Activated naive CD4-positive, alpha-beta T cell treated with anti-CD3 and anti-CD28 coated beads for 36 hours (primary cell): ENCODE results near the gene ANKMY1. TPM values are rescaled to one million over a fixed set of nuclear protein-coding genes. Genes with fewer than 3 reads are reported as not detected.
A peak's percentile ranks its signal among the peaks of the same experiment; 100 is the strongest.

Experiments used
- CTCF ChIA-PET: fragments of 350-600 bp; sonication (Branson Sonifier 250); formaldehyde crosslinking; loops from one replicate; lab custom pipeline; 2021; ENCODE audit warnings: antibody characterized with exemption; lab: Charles Lee
- DNase-seq: peaks from one replicate; pipeline ENCODE4 v3.0.0-alpha.2; 2020
- H3K27ac Mint-ChIP-seq: one replicate; pipeline ENCODE4 v1.8.0; 2021; ENCODE audit warnings: mild to moderate bottlenecking, mixed read lengths
- H3K27me3 Mint-ChIP-seq: one replicate; pipeline ENCODE4 v1.8.0; 2021; ENCODE audit warnings: low read depth, mixed read lengths
- H3K36me3 Mint-ChIP-seq: one replicate; pipeline ENCODE4 v1.8.0; 2021; ENCODE audit warnings: low read depth, mixed read lengths
- H3K4me1 Mint-ChIP-seq: one replicate; pipeline ENCODE4 v1.8.0; 2021; ENCODE audit warnings: low read depth, mixed read lengths
- H3K4me3 Mint-ChIP-seq: one replicate; pipeline ENCODE4 v1.8.0; 2021; ENCODE audit warnings: mild to moderate bottlenecking, moderate library complexity, mixed read lengths
- H3K9me3 Mint-ChIP-seq: one replicate; pipeline ENCODE4 v1.8.0; 2021; ENCODE audit warnings: mixed read lengths
- intact Hi-C: fragments of 100-400 bp; cut with micrococcal nuclease; formaldehyde crosslinking; loops from one replicate; pipeline ENCODE4 v1.15.1; 2023
- total RNA-seq, 2 experiments: library from RNA; stranded (reverse); gene quantifications; one replicate each; pipeline ENCODE4 v1.2.3, GENCODE V29; 2021

The ANKMY1 gene
- total RNA-seq, 2 experiments from 2014 or later = 17.0 to 17.4 TPM

- CTCF ChIA-PET = no interaction called here
- H3K27ac Mint-ChIP-seq = no peak overlapping the region
- H3K4me3 Mint-ChIP-seq = no peak overlapping the region
- H3K27me3 Mint-ChIP-seq = no peaks in the 10 kb centered on the region
- no peak for DNase-seq
- no peaks in the 10 kb centered on the region for H3K4me1 Mint-ChIP-seq
- H3K36me3 Mint-ChIP-seq = no peaks in the 10 kb centered on the region
- H3K9me3 Mint-ChIP-seq = no peaks in the 10 kb centered on the region
- intact Hi-C loops = no loop called here
Observed at GRCh38 chr2:240600451-240600961, 42.7 kb upstream of the ANKMY1 start.

- H3K9me3 Mint-ChIP-seq = no peaks in the 10 kb centered on the region
- no peak for DNase-seq
- H3K4me3 Mint-ChIP-seq = no peak overlapping the region
- H3K27ac Mint-ChIP-seq = peak overlapping the region; percentile 65
- H3K36me3 Mint-ChIP-seq = no peaks in the 10 kb centered on the region
- CTCF ChIA-PET = no interaction called here
- H3K27me3 Mint-ChIP-seq = no peaks in the 10 kb centered on the region
- intact Hi-C loops = no loop called here
- H3K4me1 Mint-ChIP-seq = no peaks in the 10 kb centered on the region
Observed at GRCh38 chr2:240599141-240599583, 41.4 kb upstream of the ANKMY1 start.

GRCh38 chr2:240598311-240598911 lies 40.6 kb upstream of the ANKMY1 start:
- Mint-ChIP-seq H3K4me1 (no peaks in the 10 kb centered on the region), H3K9me3 (no peaks in the 10 kb centered on the region), H3K27ac (no peak overlapping the region), H3K27me3 (no peaks in the 10 kb centered on the region), H3K36me3 (no peaks in the 10 kb centered on the region), H3K4me3 (no peak overlapping the region)
- CTCF ChIA-PET = no interaction called here
- intact Hi-C loops = no loop called here
- DNase-seq = no peak

- no peak for DNase-seq
- no peaks in the 10 kb centered on the region for H3K36me3 Mint-ChIP-seq
- no peaks in the 10 kb centered on the region for H3K27me3 Mint-ChIP-seq
- no peak overlapping the region for H3K27ac Mint-ChIP-seq
- H3K4me1 Mint-ChIP-seq = no peaks in the 10 kb centered on the region
- intact Hi-C loops = no loop called here
- no peaks in the 10 kb centered on the region for H3K9me3 Mint-ChIP-seq
- no peak overlapping the region for H3K4me3 Mint-ChIP-seq
- CTCF ChIA-PET = no interaction called here
Observed at GRCh38 chr2:240597419-240598181, 39.8 kb upstream of the ANKMY1 start.

- CTCF ChIA-PET = no interaction called here
- Mint-ChIP-seq H3K27me3 (no peaks in the 10 kb centered on the region), H3K36me3 (no peaks in the 10 kb centered on the region), H3K4me3 (no peak overlapping the region), H3K27ac (no peak overlapping the region), H3K9me3 (no peaks in the 10 kb centered on the region), H3K4me1 (no peaks in the 10 kb centered on the region)
- intact Hi-C loops = no loop called here
- no peak for DNase-seq
Observed at GRCh38 chr2:240597054-240597418, 39.2 kb upstream of the ANKMY1 start.

- peaks cover 1% of the 10 kb centered on the region for H3K36me3 Mint-ChIP-seq
- H3K9me3 Mint-ChIP-seq = no peaks in the 10 kb centered on the region
- no peaks in the 10 kb centered on the region for H3K27me3 Mint-ChIP-seq
- no peak overlapping the region for H3K4me3 Mint-ChIP-seq
- intact Hi-C loops = no loop called here
- no peaks in the 10 kb centered on the region for H3K4me1 Mint-ChIP-seq
- CTCF ChIA-PET = no interaction called here
- H3K27ac Mint-ChIP-seq = no peak overlapping the region
- no peak for DNase-seq
Observed at GRCh38 chr2:240596491-240596931, 38.7 kb upstream of the ANKMY1 start.

- H3K9me3 Mint-ChIP-seq = no peaks in the 10 kb centered on the region
- H3K27me3 Mint-ChIP-seq = no peaks in the 10 kb centered on the region
- H3K4me1 Mint-ChIP-seq = no peaks in the 10 kb centered on the region
- no peak overlapping the region for H3K4me3 Mint-ChIP-seq
- DNase-seq = no peak
- CTCF ChIA-PET = no interaction called here
- H3K36me3 Mint-ChIP-seq = peaks cover 3% of the 10 kb centered on the region
- no peak overlapping the region for H3K27ac Mint-ChIP-seq
- intact Hi-C loops = no loop called here
Observed at GRCh38 chr2:240596080-240596460, 38.3 kb upstream of the ANKMY1 start.

GRCh38 chr2:240595381-240596079 lies 37.7 kb upstream of the ANKMY1 start:
- intact Hi-C loops = no loop called here
- DNase-seq = peak; percentile 53
- peaks cover 3% of the 10 kb centered on the region for H3K36me3 Mint-ChIP-seq
- CTCF ChIA-PET = no interaction called here
- H3K27me3 Mint-ChIP-seq = no peaks in the 10 kb centered on the region
- no peak overlapping the region for H3K27ac Mint-ChIP-seq
- H3K9me3 Mint-ChIP-seq = no peaks in the 10 kb centered on the region
- no peaks in the 10 kb centered on the region for H3K4me1 Mint-ChIP-seq
- no peak overlapping the region for H3K4me3 Mint-ChIP-seq

- H3K4me3 Mint-ChIP-seq = no peak overlapping the region
- no peaks in the 10 kb centered on the region for H3K4me1 Mint-ChIP-seq
- CTCF ChIA-PET = interaction anchor here (0.7 kb wide), 1 partner anchor 319 kb away, joined by 3 read pairs; no protein-coding TSS in a partner anchor
- no peaks in the 10 kb centered on the region for H3K9me3 Mint-ChIP-seq
- no peak for DNase-seq
- intact Hi-C loops = no loop called here
- peaks cover 3% of the 10 kb centered on the region for H3K36me3 Mint-ChIP-seq
- H3K27ac Mint-ChIP-seq = no peak overlapping the region
- H3K27me3 Mint-ChIP-seq = no peaks in the 10 kb centered on the region
Observed at GRCh38 chr2:240594511-240595380, 37.0 kb upstream of the ANKMY1 start.

- Mint-ChIP-seq H3K9me3 (no peaks in the 10 kb centered on the region), H3K4me1 (peaks cover 4% of the 10 kb centered on the region), H3K4me3 (no peak overlapping the region), H3K27me3 (no peaks in the 10 kb centered on the region), H3K27ac (no peak overlapping the region), H3K36me3 (peaks cover 4% of the 10 kb centered on the region)
- intact Hi-C loops = no loop called here
- DNase-seq = no peak
- CTCF ChIA-PET = interaction anchor here (0.6 to 0.7 kb wide), 2 partner anchors 8 to 320 kb away, joined by 3 read pairs; no protein-coding TSS in a partner anchor
Observed at GRCh38 chr2:240593703-240594451, 36.1 kb upstream of the ANKMY1 start.

GRCh38 chr2:240593026-240593702 lies 35.4 kb upstream of the ANKMY1 start:
- Mint-ChIP-seq H3K27me3 (no peaks in the 10 kb centered on the region), H3K4me1 (peaks cover 11% of the 10 kb centered on the region), H3K36me3 (peaks cover 4% of the 10 kb centered on the region), H3K4me3 (no peak overlapping the region), H3K9me3 (no peaks in the 10 kb centered on the region), H3K27ac (no peak overlapping the region)
- DNase-seq = no peak
- intact Hi-C loops = no loop called here
- CTCF ChIA-PET = interaction anchor here (0.6 kb wide), 1 partner anchor 9 kb away, joined by 3 read pairs; no protein-coding TSS in a partner anchor
